ENCODE measurements around the gene ZBTB25. TPM values are rescaled to one million over a fixed set of nuclear protein-coding genes. Genes with fewer than 3 reads are reported as not detected.

ZBTB25 gene
- total and polyA plus RNA-seq, 3 donors from 2014 or later, result 13.3 to 21.3 (median 20.6) TPM

- Histone ChIP-seq H3K36me3 (ENCODE audit: low read depth, missing control alignments) (no peaks in the 10 kb centered on the region), H3K27ac (peak overlapping the region; percentile 99 to 100), H3K4me3 (peak overlapping the region; percentile 73 to 93), H3K9me3 (no peaks in the 10 kb centered on the region), H3K27me3 (no peaks in the 10 kb centered on the region), H3K4me1 (peaks cover 40% of the 10 kb centered on the region)
- intact Hi-C loops (cut with DNase I; ENCODE audit: low total_unique reads), result no loop called here
- 0 to 1% methylated on average over 46 to 65 of the region's 68 CpGs for WGBS, 2 donors
- TF ChIP-seq POLR2A (IDR thresholded peaks at IDR 0.05), result no peak
- peak; percentile 94 for DNase-seq
These were observed 1.5 kb upstream of the ZBTB25 start for GRCh38 chr14:64504897-64505794.

- Histone ChIP-seq H3K27ac (peak within 1 kb of the TSS; percentile 99 to 100), H3K4me3 (peak within 1 kb of the TSS; percentile 73 to 93), H3K9me3 (no peaks in the 10 kb centered on the region), H3K36me3 (ENCODE audit: low read depth, missing control alignments) (no peaks in the 10 kb centered on the region), H3K27me3 (no peaks in the 10 kb centered on the region), H3K4me1 (peaks cover 39% of the 10 kb centered on the region)
- WGBS, 2 donors, result 0 to 4% methylated on average over 9 to 51 of the region's 63 CpGs
- DNase-seq, result peak; percentile 80
- intact Hi-C loops (cut with DNase I; ENCODE audit: low total_unique reads), result no loop called here
- TF ChIP-seq CTCF (IDR thresholded peaks at IDR 0.05), result no peak
- TF ChIP-seq POLR2A (IDR thresholded peaks at IDR 0.05), result no peak
These were observed 765 bp upstream of the ZBTB25 start, which contains the start of gene ZBTB1 for GRCh38 chr14:64504310-64504896. ZBTB1 (plus strand) TSS chr14:64504770; CDS start chr14:64521505, 16,735 bp downstream.

GRCh38 chr14:64502887-64503433 is 678 bp downstream of the ZBTB25 start:
- 0 to 1% methylated on average over 17 to 25 of the region's 29 CpGs for WGBS, 2 donors
- TF ChIP-seq POLR2A (IDR thresholded peaks at IDR 0.05) (no peak), CTCF (IDR thresholded peaks at IDR 0.05) (no peak)
- Histone ChIP-seq H3K4me3 (peak overlapping the region; percentile 73 to 93), H3K36me3 (ENCODE audit: low read depth, missing control alignments) (no peaks in the 10 kb centered on the region), H3K27me3 (no peaks in the 10 kb centered on the region), H3K9me3 (no peaks in the 10 kb centered on the region), H3K27ac (peak overlapping the region; percentile 99 to 100), H3K4me1 (peaks cover 39% of the 10 kb centered on the region)
- intact Hi-C loops (cut with DNase I; ENCODE audit: low total_unique reads), result no loop called here
- DNase-seq, result peak; percentile 56

- no peak for TF ChIP-seq CTCF (IDR thresholded peaks at IDR 0.05)
- Histone ChIP-seq H3K4me3 (peak overlapping the region; percentile 73 to 93), H3K36me3 (ENCODE audit: low read depth, missing control alignments) (no peaks in the 10 kb centered on the region), H3K27ac (peak overlapping the region; percentile 99 to 100), H3K4me1 (peaks cover 37% of the 10 kb centered on the region), H3K27me3 (no peaks in the 10 kb centered on the region), H3K9me3 (no peaks in the 10 kb centered on the region)
- 42 to 48% methylated on average over 6 of the region's 6 CpGs for WGBS, 2 donors
- DNase-seq, result no peak
- intact Hi-C loops (cut with DNase I; ENCODE audit: low total_unique reads), result no loop called here
These were observed 1.2 kb downstream of the ZBTB25 start for GRCh38 chr14:64502456-64502855.
